Activated naive CD4-positive, alpha-beta T cell treated with anti-CD3 and anti-CD28 coated beads, Interleukin-2, amount 10 ng/mL, durations not matched to agents 7 days and 5 days (primary cell): Measurements from ENCODE around the gene ANHX.

Experiments
- CTCF ChIA-PET: fragments of 350-600 bp; sonication (Branson Sonifier 250); formaldehyde crosslinking; loops from one replicate; lab custom pipeline; 2021; ENCODE audit warnings: antibody characterized with exemption; lab: Charles Lee
- DNase-seq: peaks from one replicate; pipeline ENCODE4 v3.0.0-alpha.2; 2020
- H3K27ac Mint-ChIP-seq: one replicate; pipeline ENCODE4 v1.8.0; 2021; ENCODE audit warnings: mild to moderate bottlenecking, moderate library complexity, mixed read lengths
- H3K27me3 Mint-ChIP-seq: one replicate; pipeline ENCODE4 v1.8.0; 2021; ENCODE audit warnings: mild to moderate bottlenecking, mixed read lengths
- H3K36me3 Mint-ChIP-seq: one replicate; pipeline ENCODE4 v1.8.0; 2021; ENCODE audit warnings: mixed read lengths
- H3K4me1 Mint-ChIP-seq: one replicate; pipeline ENCODE4 v1.8.0; 2021; ENCODE audit warnings: mixed read lengths
- H3K4me3 Mint-ChIP-seq: one replicate; pipeline ENCODE4 v1.8.0; 2021; ENCODE audit warnings: mild to moderate bottlenecking, moderate library complexity, mixed read lengths
- H3K9me3 Mint-ChIP-seq: one replicate; pipeline ENCODE4 v1.8.0; 2021; ENCODE audit warnings: mixed read lengths

ANHX gene

DNA sequence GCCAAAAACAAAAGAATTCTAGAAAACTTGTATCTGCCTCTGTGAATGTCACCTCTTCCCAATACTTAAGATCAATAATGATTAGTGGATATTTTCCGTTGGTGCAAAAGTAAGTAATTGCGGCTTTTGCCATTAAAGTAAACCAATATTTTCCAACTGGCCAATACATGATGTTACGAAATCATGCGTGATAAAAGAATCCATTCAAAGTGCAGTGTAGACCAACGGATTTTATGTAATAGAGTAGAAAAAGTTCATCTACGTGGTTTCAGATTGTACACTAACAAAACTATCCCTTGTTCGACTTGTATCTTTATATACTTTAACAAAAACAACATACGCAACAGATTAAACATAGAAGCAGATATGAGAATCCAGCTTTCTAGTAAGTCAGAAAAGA, 55.0 kb downstream of the ANHX start:
- Mint-ChIP-seq H3K27ac (peak overlapping the region; percentile 20), H3K36me3 (peaks cover 52% of the 10 kb centered on the region), H3K4me1 (peaks cover 22% of the 10 kb centered on the region), H3K9me3 (peaks cover 53% of the 10 kb centered on the region), H3K4me3 (peak overlapping the region; percentile 14), H3K27me3 (peaks cover 3% of the 10 kb centered on the region)
- CTCF ChIA-PET, result interaction anchor here (0.7 to 1.4 kb wide), 4 partner anchors 100 to 226 kb away, joined by 3 to 6 read pairs (median 3); partner anchors contain the start of gene ZNF140
- no peak for DNase-seq

DNA sequence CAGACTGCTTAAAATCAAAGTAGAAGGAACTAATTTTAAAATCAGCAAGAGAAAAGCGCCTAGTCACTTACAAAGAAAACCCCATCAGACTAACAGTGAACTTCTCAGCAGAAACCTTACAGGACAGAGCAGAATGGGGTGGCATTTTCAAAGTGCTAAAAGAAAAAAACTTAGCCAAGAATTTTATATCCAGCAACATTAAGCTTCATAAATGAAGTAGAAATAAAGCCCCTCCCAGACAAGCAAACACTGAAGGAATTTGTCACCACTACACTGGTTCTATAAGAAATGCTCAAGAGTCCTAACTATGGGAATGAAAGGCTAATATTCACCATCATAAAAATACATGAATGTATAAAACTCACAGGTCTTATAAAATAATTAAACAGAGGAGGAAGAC, 60.8 kb downstream of the ANHX start:
- peaks cover 4% of the 10 kb centered on the region for H3K36me3 Mint-ChIP-seq
- H3K9me3 Mint-ChIP-seq, result peaks cover 62% of the 10 kb centered on the region
- no peak for DNase-seq
- CTCF ChIA-PET, result no interaction called here
- no peak overlapping the region for H3K4me3 Mint-ChIP-seq
- no peak overlapping the region for H3K27ac Mint-ChIP-seq
- H3K27me3 Mint-ChIP-seq, result no peaks in the 10 kb centered on the region
- no peaks in the 10 kb centered on the region for H3K4me1 Mint-ChIP-seq

DNA sequence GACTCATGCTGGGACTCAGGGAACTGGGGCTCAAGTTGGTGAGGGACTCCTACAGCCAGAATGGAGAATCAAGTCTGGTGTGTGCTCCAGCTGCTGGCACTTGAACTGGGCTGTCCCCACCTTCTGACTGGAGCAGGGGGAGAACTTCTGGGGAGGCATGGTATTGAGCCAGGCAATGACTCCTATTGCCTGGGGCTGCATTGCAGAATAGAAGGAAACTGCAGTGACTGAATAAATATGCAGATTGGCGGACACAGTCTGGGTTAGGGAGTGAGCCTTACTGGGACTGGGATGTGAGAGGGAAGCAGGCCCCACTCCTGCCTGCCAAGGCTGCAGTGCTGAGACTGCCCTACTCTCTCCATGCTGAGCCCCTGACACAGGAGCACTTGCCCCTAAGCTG, 63.2 kb downstream of the ANHX start:
- peaks cover 64% of the 10 kb centered on the region for H3K9me3 Mint-ChIP-seq
- no peak overlapping the region for H3K4me3 Mint-ChIP-seq
- H3K4me1 Mint-ChIP-seq, result no peaks in the 10 kb centered on the region
- no peaks in the 10 kb centered on the region for H3K36me3 Mint-ChIP-seq
- no peaks in the 10 kb centered on the region for H3K27me3 Mint-ChIP-seq
- no peak overlapping the region for H3K27ac Mint-ChIP-seq
- no peak for DNase-seq
- CTCF ChIA-PET, result no interaction called here
